Muscle of back (tissue), 11 donors: ENCODE data around the gene CARM1. TPM values are rescaled to one million over a fixed set of nuclear protein-coding genes. Genes with fewer than 3 reads are reported as not detected.

Experiments used
- DNase-seq, 3 donors: peaks; one replicate each; pipeline versions ENCODE4 v3.0.0 to v3.0.0-alpha.2; 2013
- polyA plus RNA-seq, 10 donors: library from polyadenylated mRNA; unstranded; fragments of 120-200 nt; gene quantifications; one replicate each; pipeline ENCODE4 v1.2.1, GENCODE V29; 2013; ENCODE audit not compliant: insufficient read length in 10 of 10

Gene CARM1
- polyA plus RNA-seq, 10 donors = 48.9 to 66.5 (median 57.1) TPM

DNA sequence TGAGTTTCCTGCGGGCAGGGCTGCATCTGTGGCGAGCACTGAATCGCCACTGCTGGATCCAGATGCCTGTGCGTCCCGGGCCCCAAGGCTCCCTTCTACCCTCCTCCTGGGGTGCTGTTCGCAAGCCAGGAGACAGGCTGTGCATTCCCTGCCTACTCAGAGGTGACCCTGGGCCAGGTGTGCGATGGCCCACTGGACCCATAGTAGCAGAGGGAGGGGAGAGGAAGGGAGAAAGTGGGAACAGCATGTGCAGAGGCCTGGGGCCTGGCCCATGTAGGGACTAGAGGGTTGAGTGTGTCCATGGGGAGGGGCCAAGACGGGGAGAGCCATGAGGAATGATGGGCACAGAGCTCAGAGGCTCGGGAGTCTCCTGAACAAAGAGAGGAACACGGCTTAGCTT, 27.3 kb downstream of the CARM1 start:
- DNase-seq = no peak

- no peak for DNase-seq
Measured at GRCh38 chr19:10899151-10899653, 27.8 kb downstream of the CARM1 start.

GRCh38 chr19:10907925-10908324, 36.6 kb downstream of the CARM1 start:
- no peak for DNase-seq

GRCh38 chr19:10908380-10908960, 37.1 kb downstream of the CARM1 start:
- no peak for DNase-seq

DNA sequence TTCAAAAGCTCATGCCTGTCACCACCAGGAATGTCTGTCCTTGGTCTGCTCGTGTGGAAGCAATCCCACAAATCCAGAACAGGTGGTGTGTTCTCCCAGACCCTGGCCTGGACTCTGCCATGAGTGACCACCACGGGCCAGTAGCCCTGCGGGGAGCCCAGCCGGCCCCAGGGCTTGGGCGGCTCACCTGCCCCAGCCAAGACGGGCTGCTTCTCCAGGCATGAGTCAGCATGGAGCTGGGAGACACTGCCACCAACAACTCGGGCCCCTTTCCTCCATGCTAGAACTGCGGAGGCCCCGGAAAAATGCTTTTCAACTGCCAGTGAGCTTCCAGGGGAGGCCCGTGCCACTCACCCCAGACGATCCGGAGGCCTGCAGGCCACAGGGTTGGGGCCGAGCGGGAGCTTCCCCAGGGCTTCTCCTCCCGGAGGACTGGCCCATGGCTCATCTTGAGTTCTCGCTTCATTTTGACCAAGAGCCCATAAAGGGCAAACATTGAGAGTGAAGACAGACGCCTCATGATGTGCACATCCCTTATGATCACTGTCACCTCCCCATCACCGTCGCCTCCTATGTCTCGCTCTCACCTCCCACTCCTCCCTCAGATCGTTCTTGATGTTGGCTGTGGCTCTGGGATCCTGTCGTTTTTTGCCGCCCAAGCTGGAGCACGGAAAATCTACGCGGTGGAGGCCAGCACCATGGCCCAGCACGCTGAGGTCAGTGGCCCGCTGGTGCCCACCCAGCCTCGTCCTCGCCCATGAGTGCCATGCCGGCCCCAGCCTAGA, 40.4 kb downstream of the CARM1 start:
- DNase-seq = no peak

DNA sequence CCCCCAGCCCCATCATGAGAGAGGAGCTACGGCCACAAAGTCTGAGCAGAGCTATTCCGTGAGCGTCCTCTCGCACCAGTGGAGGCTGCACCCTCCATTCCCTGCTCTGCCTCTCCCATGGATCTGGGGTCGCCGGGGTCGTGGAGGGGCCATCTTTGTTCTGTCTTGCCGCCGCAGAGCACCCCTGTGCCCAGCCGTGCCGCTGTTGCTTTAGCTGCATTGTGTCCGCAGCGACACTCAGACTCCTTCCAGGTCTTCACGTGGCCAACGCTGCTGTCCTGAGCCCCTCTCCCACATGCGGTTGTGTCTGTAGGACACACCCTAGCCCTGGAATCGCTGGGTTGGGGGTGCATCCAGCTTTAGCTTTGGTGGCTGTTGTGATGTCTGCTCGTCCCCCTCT, 41.3 kb downstream of the CARM1 start:
- no peak for DNase-seq

- no peak for DNase-seq
Measured at GRCh38 chr19:10913716-10914340, 42.5 kb downstream of the CARM1 start.

GRCh38 chr19:10915130-10916091, 44.1 kb downstream of the CARM1 start:
- DNase-seq = peak; percentile 49 to 86 (median 58)

DNA sequence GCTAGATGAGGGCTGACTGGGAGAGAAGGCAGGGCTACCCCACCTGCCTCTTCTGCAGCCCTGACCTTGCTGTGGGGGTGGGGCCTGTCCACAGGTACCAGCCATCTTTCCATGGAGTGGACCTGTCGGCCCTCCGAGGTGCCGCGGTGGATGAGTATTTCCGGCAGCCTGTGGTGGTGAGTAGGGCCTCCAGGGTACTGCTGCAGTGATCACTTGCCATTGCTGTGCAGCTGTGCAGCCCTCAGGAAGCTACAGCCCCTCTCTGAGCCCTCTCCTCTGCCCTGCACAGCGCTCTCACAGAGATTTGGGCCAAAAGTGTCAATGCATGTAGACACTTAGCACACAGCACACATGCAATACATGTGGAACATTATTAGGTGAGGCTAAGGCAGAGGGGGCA, 45.2 kb downstream of the CARM1 start:
- DNase-seq = no peak

GRCh38 chr19:10918359-10918758, 47.0 kb downstream of the CARM1 start:
- no peak for DNase-seq

DNA sequence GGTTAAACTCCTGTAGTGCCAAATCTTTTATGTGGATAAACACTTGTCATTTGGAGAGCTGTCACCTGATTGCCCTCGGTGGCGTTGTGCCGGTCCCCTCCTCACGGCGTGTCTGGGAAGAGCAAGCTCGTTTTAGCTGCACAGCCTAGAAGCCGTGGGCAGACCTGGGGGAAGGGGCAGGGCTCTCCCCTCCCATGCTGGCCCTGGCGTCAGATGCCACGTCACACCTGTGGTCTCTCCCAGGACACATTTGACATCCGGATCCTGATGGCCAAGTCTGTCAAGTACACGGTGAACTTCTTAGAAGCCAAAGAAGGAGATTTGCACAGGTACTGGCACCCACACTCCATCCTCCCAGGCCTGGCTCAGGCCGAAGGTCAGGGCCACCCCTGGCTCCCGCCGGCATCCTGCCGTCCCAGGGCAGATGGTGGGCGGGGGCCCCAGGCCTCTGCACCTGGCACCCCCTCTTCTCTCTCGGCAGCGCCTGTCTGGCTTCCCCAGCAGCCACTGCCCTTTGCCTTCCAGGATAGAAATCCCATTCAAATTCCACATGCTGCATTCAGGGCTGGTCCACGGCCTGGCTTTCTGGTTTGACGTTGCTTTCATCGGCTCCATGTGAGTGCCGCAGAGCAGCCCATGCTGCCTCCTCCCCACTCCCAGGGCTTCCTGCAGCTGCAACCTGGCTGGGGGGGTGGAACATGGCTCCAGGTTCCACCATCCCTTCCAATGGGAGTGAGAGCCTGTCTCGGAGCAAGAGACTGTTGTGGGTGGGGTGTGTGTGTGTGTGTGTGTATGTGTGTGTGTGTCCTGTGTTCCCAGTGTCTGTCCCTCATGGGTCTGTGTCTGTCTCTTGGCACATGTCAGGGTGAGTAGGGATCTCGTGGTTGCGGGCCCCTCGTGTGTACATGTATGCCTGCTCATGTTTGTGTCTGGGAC, 48.3 kb downstream of the CARM1 start:
- DNase-seq = no peak

- DNase-seq = no peak
Measured at GRCh38 chr19:10920288-10920655, 48.9 kb downstream of the CARM1 start.

GRCh38 chr19:10920781-10921180, 49.4 kb downstream of the CARM1 start:
- DNase-seq = no peak

GRCh38 chr19:10921199-10921909, 50.0 kb downstream of the CARM1 start:
- DNase-seq = no peak

- no peak for DNase-seq
Measured at GRCh38 chr19:10921910-10922637, 50.7 kb downstream of the CARM1 start.

DNA sequence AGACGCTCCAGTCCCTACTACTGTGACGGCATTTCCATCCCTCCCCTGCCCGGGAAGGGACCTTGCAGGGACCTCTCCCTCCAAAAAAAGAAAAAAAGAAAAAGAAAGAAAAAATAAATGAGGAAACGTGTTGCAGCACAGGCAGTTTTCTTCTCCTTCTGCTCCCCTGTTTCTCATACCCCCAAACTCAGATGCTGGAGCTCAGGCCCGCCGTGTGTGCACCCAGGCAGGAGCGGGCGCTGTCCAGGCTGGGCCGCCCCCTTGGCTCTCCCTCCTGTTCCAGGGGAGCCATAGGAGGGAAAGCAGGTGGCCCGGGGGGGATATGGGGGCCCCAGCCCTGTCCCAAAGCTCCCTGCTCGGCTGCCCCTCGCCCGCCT, 51.3 kb downstream of the CARM1 start:
- no peak for DNase-seq

GRCh38 chr19:10923260-10924112, 52.1 kb downstream of the CARM1 start:
- DNase-seq = no peak

DNA sequence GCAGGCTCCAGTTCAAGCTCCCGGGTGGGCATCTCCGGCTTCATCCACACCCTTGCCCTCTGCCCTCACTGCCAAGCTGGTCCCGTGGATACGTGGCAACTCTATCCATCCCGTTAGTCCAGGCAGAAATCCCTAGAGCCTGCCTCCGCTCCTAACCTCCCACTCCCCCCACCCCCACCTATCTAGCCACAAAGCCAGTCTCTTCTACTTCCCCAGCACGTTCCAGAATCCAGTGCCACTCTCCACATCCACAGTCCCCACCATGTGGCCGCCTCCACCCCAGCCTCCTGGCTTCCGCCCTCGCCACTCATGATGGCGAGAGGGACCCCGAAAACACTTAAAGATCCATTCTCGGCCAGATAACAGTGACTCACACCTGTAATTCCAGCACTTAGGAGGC, 53.2 kb downstream of the CARM1 start:
- DNase-seq = no peak
